Neural cell (in vitro differentiated cells): ENCODE measurements around the gene ZNF17. TPM values are rescaled to one million over a fixed set of nuclear protein-coding genes. Genes with fewer than 3 reads are reported as not detected.

Experiments
- polyA plus RNA-seq: library from polyadenylated mRNA; depleted of rRNA; stranded (reverse); fragments of >200 nt; gene quantifications from 2 replicates; pipeline ENCODE4 v1.2.3, GENCODE V29; 2014
- small RNA-seq, 3 experiments: library from RNA; depleted of rRNA; stranded (forward); fragments of <200 nt; gene quantifications; one replicate each; pipeline ENCODE3, GENCODE V24; 2012

Gene ZNF17
- polyA plus RNA-seq, 1 donor from 2014 or later = 26.3 TPM

Small RNAs within 50 kb of the gene (small RNA-seq; reads per million reads assigned to genes)
- 0 reads per million in 3 experiments for gene VN1R107P

Other genes starting within 250 kb of the ZNF17 start
- not detected in 2 replicates for gene DUXA, start 243.7 kb upstream of the ZNF17 start, polyA plus RNA-seq
- 10.4 and 16.9 TPM in 2 replicates for gene ZNF264, start 219.7 kb upstream of the ZNF17 start, polyA plus RNA-seq
- gene AURKC, start 180.1 kb upstream of the ZNF17 start, polyA plus RNA-seq = 1.6 and 2.0 TPM in 2 replicates
- 4.9 and 6.6 TPM in 2 replicates for gene ZNF805, start 170.5 kb upstream of the ZNF17 start, polyA plus RNA-seq
- gene ZNF460, start 130.7 kb upstream of the ZNF17 start, polyA plus RNA-seq = 11.2 and 23.4 TPM in 2 replicates
- 9.3 and 14.8 TPM in 2 replicates for gene ZNF543, start 90.7 kb upstream of the ZNF17 start, polyA plus RNA-seq
- 20.6 and 23.0 TPM in 2 replicates for gene ZNF304, start 59.9 kb upstream of the ZNF17 start, polyA plus RNA-seq
- gene TRAPPC2B, start 47.6 kb upstream of the ZNF17 start, polyA plus RNA-seq = 42.6 and 60.5 TPM in 2 replicates
- 11.6 and 13.1 TPM in 2 replicates for gene ZNF547, start 47.6 kb upstream of the ZNF17 start, polyA plus RNA-seq
- gene ZNF548, start 21.3 kb upstream of the ZNF17 start, polyA plus RNA-seq = 59.0 and 78.7 TPM in 2 replicates
- 22.1 and 24.2 TPM in 2 replicates for gene ZNF749, start 24.2 kb downstream of the ZNF17 start, polyA plus RNA-seq
- gene VN1R1, start 46.0 kb downstream of the ZNF17 start, polyA plus RNA-seq = 5.4 and 6.2 TPM in 2 replicates
- gene ZNF772, start 66.4 kb downstream of the ZNF17 start, polyA plus RNA-seq = 24.0 and 29.7 TPM in 2 replicates
- 34.5 and 46.3 TPM in 2 replicates for gene ZNF419, start 76.6 kb downstream of the ZNF17 start, polyA plus RNA-seq
- 17.2 and 23.3 TPM in 2 replicates for gene ZNF773, start 88.8 kb downstream of the ZNF17 start, polyA plus RNA-seq
- gene ZNF549, start 116.2 kb downstream of the ZNF17 start, polyA plus RNA-seq = 17.9 and 24.0 TPM in 2 replicates
- 21.5 and 21.9 TPM in 2 replicates for gene ZNF550, start 148.7 kb downstream of the ZNF17 start, polyA plus RNA-seq
- gene ZNF416, start 167.8 kb downstream of the ZNF17 start, polyA plus RNA-seq = 6.3 and 6.4 TPM in 2 replicates
- 19.4 and 25.2 TPM in 2 replicates for gene ZIK1, start 173.0 kb downstream of the ZNF17 start, polyA plus RNA-seq
- gene ZNF530, start 188.7 kb downstream of the ZNF17 start, polyA plus RNA-seq = 10.2 and 11.6 TPM in 2 replicates
- gene ZNF134, start 203.1 kb downstream of the ZNF17 start, polyA plus RNA-seq = 34.1 and 40.7 TPM in 2 replicates
- 47.6 and 53.0 TPM in 2 replicates for gene ZNF211, start 222.0 kb downstream of the ZNF17 start, polyA plus RNA-seq